OCI-M2 (cell line): Measurements from ENCODE around the gene OCEL1.

ENCODE experiments used
- DNase-seq: peaks from one replicate; lab custom pipeline; 2025; ENCODE audit not compliant: unreplicated experiment; lab: John Stamatoyannopoulos, UW

OCEL1 gene

DNA sequence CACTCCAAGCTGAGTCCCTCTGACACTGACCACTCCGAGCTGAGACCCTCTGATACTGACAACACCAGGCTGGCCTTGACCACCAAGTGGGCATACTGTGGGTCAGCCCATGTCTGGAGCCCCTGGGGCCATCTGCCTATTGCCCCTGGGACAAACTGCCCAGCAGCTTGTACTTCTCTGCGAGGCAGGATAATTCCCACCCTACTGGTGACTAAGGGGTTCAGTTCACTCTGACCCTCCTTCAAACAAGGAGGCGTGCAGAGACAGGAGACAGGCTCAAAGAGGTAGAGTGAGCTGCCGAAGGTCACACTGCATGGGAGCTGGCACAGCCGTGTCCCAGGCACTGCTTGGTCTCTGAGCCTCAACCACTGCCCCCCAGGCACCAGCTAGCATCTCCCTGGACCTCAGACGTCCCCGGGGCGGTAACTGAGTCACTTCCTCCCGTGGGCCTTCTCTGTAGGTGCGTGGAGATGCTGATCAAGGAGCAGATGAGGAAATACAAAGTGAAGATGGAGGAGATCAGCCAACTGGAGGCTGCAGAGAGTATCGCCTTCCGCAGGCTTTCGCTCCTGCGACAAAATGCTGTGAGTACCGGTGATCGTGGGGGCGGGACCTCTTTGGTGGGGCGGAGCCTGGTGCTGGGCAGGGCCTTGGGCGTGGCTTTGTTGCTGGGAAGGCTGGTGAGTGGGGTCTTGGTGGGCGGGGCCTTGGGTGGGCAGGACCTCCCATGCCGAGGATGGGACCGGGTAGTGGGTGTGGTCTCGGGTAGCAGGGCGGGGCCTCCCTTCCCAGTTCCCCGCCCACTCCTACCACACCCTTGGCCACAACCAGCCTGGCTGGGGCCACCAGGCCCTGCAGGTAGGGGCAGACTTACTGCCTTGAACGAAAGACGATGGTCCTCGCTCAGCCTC, 16.6 kb upstream of the OCEL1 start:
- DNase-seq: no peak

DNA sequence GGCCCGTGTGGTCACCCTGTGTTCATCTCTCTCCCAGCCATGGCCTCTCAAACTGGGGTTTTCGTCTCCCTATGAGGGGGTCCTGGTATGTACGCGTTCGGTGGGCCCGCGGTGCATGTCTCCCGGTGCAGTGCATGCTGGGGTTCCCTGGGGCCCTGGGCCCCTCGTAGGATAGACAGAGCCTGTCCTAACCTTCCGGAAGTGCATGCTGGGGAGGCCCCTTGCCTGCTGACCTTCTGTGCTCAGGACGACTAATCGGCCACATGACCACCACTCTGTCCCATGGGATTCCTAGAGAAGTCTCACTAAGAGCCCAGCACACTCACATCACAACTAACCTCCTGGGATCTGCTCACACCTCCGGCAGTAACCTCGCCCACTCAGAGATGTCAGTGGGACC, 15.7 kb upstream of the OCEL1 start:
- DNase-seq: no peak

DNA sequence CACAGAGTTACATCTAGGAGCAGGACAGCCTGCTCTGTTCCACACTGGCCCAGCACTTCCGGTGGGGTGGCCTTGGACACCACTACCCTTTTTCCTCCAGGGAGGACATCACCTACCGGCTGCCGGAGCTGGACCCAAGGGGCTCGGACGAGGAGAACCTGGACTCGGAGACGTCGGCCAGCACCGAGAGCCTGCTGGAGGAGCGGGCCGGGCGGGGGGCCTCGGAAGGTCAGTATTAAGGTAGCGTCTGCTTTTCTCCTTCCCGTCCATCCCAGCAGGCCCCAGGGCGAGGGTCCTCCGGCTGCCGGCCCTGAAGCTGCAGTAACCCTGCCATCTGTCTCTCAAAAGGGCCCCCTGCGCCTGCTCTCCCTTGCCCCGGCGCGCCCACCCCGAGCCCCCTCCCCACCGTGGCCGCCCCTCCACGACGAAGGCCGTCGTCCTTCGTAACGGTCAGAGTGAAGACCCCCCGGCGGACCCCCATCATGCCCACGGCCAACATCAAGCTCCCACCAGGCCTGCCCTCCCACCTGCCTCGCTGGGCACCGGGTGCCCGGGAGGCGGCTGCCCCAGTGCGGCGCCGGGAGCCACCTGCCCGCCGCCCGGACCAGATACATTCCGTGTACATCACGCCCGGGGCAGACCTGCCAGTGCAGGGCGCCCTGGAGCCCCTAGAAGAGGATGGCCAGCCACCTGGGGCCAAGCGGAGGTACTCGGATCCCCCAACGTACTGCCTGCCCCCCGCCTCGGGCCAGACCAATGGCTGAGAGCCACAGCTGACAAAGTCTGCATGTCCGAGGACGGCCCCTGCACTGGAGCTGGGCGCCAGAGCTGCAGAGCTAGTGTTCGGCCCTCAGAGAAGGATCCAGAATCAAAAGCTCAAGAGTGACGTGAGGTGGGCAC, 14.2 kb upstream of the OCEL1 start:
- DNase-seq: no peak

DNA sequence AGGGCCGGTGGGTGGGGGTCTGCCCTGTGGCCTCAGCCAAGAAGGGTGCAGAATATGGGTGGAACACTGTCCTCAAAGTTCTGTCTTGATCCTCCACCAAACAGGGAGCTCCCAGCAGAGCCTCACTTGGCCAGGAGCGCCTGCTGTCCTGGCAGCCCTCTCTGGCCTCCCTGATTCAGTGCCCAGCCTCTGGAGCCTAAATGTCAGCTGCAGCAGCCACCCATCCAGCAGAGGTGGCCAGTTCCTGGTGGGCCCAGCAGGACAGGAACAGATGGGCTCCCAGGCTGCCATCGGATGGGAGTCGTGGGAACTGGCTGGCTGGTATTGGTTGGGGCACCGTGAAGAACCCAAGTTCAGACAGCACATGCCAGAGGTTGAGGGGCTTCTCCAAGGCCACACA, 12.7 kb upstream of the OCEL1 start:
- no peak for DNase-seq

DNA sequence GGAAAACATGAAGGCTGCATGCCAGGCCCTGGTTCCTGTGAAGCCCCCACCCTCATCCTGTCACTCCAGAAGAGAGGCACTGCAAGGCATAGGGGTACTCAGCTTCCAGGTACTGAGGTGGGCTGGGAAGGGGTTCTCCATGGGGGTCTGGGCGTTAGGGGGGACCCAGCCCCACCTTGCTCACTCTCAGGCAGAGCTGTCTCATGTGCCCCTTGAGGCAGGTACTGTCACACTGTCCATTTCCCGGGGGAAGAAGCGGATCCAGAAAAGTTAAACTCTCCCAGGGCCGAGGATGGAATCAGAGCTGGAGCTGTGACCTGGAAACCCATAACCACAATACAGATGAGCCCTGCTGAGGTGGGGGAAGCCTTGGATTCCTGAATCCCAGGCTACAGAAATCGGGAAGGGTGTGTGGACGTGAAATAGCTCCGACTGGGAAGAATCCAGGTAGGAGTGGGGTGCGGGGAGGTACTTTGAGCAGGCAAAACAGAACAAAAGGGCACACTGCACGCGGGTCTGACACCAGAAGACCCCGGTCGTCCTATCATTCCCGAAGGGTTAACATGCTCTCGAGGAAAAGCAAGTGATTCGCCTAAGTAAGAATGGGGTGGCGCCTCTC, 11.4 kb upstream of the OCEL1 start:
- no peak for DNase-seq

DNA sequence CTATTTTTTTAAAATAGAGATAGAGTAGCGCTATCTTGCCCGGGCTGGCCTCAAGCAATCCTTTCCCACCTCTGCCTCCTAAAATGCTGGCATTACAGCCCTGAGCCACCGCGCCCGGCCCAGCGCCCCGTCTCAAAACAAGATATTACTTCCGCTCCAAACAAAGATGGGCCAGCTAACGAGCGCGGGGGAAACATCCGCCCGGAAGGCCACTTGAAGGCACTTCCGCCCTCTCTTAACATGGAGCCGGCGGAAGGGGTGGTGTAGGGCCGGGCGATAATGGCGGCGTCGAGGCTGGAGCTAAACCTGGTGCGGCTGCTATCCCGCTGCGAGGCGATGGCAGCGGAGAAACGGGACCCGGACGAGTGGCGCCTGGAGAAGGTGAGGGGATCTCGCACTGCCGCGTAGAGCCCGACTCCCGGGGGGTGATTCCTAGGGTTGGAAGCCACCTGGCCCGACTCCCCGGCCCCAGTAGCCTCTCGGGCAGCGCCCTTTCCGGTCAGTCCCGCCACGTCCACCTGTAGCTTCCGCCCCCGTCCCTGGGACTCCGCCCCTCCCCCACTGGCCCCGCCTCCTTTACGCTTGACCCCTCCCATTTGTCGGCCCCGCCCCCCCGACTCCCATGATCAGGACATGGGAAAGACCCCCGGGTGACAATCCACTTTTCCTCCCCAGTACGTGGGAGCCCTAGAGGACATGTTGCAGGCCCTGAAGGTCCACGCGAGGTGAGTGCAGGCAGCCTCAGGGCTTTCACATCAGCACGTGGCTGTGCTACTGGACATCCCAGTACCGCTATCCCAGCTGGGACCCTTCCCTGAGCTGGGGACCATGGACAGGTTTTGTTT, 10.7 kb upstream of the OCEL1 start, which contains the start of gene USE1:
TSS of gene USE1 (plus strand) at position 231 of the 845 bp plus-strand sequence. CDS start at position 280, 49 bp downstream.
- DNase-seq: no peak

DNA sequence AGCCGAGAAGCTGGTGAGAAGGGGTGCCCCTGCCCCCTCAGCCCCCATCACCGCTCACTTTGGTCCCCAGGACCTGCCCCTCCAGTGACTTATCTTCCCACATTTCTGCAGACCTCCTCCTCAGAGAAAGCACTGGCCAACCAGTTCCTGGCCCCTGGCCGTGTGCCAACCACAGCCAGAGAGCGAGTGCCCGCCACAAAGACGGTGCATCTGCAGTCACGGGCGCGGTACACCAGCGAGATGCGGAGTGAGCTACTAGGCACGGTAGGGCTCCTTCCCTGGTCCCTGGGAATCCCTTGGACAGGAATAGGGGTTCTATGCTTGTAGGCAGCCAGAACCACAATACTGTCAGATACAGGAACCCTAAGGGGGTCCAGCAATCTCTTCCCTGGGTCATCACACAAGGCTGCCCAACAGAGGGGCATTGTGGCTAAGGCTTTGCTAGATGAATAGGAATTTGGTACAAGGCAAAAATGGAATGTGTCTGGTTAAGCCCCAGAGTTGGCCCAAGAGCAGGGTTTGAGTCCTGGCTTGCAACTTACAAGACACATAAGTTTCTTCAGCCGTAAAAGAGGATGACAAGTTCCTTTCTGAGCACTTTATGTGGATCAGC, 9.9 kb upstream of the OCEL1 start:
- DNase-seq: no peak

DNA sequence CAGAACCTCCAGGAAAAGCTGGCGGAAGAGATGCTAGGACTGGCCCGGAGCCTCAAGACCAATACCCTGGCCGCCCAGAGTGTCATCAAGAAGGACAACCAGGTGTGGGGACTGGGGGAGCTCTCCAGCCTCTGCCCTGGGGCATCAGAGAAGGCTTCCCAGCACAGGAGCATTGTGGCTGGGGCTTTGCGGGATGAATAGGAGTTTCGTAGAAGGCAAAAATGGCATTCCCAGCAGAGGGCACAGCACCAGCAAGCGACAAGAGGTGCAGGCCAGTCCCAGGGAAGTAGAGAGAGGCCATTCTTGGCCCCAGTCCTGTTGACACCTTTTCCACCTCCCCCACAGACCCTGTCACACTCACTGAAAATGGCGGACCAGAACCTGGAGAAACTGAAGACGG, 6.7 kb upstream of the OCEL1 start:
- no peak for DNase-seq

DNA sequence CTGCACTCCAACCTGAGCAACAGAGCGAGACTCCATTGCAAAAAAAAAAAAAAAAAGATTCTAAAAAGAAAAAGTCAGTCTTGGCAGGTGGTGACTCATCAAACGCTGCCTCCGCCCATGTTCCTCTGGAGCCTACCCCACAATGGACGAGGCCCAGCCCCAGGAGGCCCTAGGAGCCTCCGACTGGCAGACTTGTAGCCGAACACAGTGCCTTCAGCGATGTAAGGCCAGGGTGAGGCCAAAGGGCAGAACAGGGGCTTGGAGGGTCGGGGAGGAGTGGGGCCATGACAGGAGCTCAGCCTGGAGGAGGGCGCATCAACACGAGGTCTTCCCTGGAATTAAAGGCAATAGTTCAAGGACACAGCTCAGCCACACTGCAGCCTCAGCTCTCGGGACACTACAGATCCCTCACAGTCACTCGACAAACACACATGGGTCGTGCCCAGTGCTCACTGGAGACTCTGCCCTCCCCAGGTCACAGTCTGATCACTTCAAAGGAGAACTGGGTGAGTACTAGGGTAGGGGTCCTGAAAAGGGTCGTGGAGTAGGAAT, 5.7 kb upstream of the OCEL1 start:
- DNase-seq: no peak

DNA sequence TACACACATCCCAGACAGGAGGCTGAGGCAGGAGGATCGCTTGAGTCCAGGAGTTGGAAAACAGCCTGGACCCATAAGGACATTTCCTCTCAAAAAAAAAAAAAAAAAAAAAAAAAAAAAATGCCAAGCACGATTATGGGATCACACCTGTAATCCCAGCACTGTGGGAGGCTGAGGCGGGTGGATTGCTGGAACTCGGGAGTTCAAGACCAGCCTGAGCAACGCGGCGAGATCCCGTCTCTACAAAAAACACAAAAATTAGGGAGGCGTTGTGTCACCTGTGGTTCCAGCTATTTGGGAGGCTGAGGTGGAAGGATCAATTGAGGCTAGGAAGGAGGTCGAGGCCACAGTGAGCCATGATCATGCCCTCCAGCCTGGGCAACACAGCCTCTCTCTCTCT, 973 bp upstream of the OCEL1 start:
- DNase-seq: no peak

DNA sequence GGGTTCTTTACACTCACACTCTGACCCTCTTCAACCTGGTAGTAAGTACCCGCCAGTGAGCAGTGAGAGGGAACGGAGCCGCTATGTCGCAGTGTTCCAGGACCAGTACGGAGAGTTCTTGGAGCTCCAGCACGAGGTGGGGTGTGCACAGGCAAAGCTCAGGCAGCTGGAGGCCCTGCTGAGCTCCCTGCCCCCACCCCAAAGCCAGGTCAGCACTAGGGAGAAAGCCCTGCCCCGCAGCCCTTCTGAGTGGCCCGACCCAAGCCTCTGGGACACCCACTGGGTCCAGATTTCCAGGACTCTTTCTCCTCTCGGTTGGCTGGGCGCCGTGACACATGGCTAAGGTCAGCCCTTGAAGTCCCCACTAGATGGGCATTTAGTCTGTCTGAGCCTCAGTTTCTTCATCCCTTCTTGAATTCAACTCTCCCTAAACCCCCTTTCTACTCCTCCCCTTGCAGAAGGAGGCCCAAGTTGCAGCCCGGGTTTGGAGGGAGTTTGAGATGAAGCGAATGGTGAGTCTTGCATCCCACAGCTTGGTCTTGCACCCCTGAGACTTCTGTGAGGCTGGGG, 1.9 kb downstream of the OCEL1 start:
- DNase-seq: no peak

DNA sequence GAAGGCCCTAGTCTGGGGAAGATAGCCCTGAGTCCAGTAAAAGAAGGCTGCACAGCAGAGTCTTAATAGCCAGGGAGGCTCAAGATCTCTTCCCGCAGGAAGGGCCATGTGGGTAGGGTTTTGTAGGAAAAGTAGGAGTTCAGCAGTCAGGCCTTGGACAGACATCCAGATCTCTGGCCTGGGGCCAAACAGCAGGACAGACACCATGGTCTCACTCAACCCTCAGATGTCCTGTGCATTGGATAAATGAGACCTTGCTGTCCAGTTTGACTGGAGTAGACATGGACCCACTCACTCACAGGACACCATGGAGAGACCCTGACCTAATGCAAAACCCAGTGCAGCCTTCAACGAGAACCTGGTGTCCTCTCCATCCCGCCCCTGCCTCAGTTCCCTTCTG, 3.9 kb downstream of the OCEL1 start:
- DNase-seq: no peak

DNA sequence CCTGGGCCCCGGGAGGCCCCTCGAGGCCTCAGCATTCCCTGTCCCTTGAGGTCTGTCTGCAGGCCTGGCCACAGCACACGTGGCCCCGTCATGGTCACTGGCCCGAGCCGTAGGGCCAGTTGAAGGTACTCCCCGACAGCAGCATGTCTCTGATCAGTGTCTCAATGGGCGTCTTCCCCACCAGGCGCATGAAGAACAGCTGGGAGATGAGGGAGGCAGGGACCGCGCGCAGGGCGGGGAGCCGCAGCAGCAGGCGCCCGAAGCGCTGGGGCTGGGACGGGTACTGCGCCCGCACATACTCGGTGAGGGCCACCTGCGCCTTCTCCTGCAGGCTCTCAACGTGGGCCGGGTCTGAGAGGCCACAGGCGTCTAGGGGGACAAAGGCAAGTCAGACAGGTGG, 6.2 kb downstream of the OCEL1 start:
- DNase-seq: no peak

DNA sequence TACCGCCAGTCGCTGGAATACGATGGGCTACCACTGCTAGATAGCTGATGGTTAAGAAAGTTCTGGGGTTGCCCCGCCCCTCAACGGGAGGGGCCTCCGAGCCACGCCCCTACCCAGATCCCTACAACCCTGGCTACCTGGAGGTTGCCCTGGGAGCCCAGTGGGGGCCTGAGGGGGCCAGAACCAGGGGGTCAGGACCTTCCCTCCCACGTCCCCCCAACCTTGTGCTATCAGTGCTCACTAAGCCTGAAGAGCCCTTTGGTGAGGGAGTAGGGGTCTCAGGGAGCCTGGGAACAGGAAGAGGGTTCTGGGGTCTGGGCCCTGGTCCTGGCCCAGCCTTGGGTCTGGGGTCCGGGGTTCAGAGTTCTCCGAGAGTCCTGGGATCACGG, 8.9 kb downstream of the OCEL1 start:
- DNase-seq: no peak

DNA sequence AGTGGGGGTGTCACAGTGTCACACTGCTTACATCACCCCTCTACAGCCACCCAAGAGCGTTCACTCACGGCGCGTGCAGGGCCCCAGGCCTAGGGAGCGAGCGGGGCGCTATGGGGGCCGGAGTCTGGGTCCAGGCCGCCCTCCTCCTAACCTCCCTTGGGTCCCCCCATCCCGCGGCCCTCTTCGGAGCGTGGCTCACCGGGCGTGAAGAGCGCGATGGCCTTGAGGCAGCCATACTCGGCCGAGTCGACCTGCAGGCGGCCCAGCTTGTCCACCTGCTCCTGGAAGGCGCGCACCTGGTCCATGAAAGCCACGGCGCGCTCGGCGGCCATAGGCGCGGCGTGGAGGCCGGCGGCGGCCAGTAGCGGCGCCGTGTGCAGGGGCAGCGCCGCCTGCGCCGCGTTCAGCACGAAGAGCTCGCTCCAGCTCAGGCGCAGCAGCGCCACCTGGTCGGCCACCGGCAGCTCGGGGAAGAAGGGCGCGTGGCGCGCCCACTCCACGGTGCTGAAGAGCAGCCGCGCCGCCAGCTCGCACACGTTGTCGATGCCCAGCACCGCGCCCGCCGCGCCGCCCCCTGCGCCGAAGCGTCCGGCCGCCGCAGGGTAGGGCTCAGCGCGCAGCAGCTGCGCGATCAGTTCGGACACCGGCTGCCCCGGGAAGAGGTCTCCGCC, 9.4 kb downstream of the OCEL1 start:
- no peak for DNase-seq

DNA sequence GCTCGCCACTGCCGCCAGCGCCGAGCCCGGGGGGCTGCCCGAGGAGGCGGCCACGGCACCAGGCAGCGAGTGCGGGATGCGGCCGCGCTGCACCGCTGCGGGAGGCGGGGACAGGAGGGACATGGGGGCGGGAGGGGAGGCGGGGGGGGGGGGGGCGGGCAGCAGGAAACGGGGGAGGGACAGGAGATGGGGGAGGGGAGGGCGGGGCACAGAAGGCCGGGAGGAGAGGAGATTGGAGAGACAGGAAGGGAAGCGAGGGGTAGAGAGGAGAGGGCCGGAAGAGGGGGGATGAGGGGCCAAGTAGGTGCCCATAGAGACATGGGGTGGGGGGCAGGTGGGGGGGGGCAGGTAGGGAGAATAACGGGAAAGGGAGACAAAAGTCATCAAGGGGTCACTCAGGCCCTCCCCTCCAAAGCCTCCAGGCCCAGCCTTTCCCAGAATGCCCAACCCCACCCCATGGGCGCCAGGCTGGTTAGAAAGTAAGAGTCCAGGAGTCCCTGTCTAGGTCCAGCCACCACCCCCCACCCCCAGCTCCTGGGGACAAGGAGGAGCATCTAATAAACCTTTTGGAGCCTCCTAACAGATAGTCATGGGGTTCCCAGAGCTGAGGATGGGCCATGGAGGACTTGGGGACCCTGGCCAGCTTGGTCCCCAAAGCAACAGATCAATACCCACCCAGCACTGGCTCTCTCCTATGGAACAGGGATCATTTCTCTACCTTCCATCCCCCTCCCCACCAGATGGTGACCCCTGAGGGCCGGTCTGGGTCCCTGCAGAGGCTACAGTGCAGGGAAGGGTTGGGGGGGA, 10.1 kb downstream of the OCEL1 start:
- no peak for DNase-seq

DNA sequence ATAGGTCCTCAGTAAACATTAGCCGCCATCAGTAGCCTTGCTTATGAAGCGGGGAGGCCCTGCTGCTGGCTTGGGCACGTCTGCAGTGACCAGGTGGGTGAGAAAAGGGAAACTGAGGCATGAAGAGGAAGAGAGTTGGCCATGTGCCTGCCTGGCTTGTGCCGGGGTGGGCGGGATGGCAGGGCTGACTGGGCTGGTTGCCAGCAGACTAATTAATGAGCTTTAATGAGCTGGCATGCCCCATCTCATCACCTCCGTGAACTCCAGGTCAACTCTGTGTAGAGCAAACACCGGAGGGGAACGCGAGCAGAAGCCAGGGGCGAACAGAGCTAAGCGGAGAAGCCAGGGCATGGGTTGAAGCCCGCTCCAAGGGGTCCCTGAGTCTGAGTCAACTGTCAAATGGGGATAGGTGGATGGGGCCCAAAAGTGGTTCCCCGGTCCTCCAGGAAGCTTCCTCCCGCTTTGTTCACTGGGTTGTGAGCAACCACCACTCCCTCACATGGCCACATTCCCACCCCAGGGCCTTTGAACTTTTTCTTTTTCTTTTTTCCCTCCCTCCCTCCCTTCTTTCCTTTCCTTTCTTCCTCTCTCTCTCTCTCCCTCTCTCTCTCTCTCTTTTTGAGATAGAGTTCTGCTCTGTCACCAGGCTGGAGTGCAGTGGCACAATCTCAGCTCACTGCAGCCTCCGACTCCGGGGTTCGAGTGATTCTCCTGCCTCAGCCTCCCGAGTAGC, 11.0 kb downstream of the OCEL1 start:
- no peak for DNase-seq
